ENCODE results near the gene DCANP1.

- TF ChIP-seq, protein P1, sequence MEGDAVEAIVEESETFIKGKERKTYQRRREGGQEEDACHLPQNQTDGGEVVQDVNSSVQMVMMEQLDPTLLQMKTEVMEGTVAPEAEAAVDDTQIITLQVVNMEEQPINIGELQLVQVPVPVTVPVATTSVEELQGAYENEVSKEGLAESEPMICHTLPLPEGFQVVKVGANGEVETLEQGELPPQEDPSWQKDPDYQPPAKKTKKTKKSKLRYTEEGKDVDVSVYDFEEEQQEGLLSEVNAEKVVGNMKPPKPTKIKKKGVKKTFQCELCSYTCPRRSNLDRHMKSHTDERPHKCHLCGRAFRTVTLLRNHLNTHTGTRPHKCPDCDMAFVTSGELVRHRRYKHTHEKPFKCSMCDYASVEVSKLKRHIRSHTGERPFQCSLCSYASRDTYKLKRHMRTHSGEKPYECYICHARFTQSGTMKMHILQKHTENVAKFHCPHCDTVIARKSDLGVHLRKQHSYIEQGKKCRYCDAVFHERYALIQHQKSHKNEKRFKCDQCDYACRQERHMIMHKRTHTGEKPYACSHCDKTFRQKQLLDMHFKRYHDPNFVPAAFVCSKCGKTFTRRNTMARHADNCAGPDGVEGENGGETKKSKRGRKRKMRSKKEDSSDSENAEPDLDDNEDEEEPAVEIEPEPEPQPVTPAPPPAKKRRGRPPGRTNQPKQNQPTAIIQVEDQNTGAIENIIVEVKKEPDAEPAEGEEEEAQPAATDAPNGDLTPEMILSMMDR (conservative IDR thresholded peaks at IDR 0.05): no peak
- no peak for TF ChIP-seq ZFX (IDR thresholded peaks at IDR 0.05)
Measured at GRCh38 chr5:135441350-135441831, 5.8 kb downstream of the DCANP1 start.

Data from C4-2B (cell line).